HG03342 (cell line): Measurements from ENCODE around the gene GPBAR1.
"Not testable (repeated sequence)": the region's sequence is repeated elsewhere in the genome, so short reads cannot be mapped to it uniquely, and the experiment has no call there.

Experiments used
- ATAC-seq: cut with Tn5 transposase; IDR thresholded peaks from one replicate; pipeline ENCODE4 v1.9.1; 2021; ENCODE audit warnings: mild to moderate bottlenecking, moderate library complexity; ENCODE audit not compliant: unreplicated experiment

GPBAR1 gene

DNA sequence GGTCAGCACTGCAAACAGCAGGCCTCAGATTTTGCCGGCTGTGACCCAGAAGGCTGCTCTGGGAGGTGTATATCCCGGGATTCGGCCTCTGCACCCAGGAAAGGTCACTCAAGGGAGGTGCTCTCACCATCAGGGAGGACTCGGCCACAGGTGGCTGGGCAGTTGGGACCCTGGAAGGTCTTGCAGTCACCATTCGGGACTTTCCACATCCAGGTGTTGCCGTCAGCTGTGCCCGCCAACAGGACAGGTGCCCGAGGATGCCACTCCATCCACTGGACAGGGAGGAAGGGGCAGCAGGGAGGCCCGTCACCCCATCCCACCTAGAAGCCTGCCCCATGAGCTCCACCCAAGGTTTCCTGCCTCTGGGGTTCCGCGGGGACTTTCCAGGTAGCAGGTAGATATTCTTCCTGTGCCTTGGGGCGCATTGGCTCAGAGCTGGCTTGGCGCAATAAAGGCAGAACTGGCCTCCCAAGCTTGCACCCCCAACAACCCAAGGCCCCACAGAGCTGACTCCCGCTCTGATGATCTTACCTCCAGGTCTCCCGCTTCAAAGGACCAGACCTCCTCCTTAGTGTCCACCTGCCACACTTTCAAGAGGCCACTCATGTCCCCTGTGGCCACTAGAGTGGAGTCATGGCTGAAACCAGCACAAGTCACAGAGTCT, 5.6 kb downstream of the GPBAR1 start:
- no peak for ATAC-seq

DNA sequence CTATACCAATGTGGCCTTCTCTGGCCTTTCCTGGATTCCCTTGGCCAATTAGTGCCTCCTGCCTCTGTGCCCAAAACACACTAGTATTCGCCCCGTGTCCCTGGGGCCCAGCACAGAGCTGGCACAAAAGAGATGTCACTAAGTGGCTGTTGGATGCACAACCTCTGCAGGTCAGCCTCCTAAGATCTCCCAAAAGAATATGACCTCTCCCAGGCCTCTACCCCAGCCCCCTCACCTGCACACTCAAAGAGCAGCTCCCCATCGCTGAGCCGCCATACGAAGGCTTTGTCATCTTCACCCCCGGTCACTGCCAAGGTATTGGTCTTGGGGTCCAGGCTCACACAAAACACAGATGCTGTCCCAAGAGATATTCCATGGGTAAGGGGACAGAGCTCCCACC, 6.4 kb downstream of the GPBAR1 start:
- ATAC-seq: no peak

DNA sequence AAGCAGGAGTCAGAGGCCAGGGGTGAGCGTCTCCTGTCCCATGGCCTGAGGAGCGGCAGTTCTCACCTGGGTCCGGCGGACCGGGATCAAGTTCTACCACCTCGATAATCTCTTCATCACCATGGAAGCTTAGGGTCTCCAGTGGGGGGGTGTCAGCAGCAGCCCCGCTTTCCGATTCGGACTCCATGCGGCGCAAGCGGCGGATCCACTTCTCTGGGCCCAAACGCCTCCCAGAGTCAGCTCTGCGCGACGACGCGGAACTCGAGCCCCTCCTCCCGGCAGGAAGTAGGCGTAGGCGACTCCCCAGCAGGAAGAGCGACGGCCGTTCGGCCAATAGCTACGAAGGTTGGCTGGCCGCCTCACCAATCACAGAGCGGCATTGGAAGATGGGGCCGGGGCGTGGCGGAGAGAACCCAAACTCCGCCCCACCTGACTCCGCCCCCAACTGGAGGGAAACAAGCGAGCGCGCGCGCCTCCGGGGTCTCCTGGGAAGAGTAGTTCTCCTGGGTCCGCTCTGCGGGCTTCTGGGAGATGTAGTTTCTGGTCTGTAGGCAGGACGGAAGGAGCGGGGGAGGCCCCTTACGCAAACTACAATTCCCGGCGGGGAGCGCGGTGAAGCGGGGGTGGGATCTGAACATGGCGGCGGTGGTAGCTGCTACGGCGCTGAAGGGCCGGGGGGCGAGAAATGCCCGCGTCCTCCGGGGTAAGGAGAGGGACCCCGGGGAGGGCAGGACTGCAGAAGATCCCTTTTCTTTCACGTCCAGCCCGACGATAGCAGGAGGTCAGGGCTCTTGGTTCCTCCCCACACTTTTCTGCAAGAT, 9.3 kb downstream of the GPBAR1 start, which contains the start of the genes AAMP and PNKD:
Gene AAMP (minus strand): TSS at position 238 of the 821 bp plus-strand sequence. CDS start 51 bp downstream, at position 187.
Gene PNKD (plus strand): TSS at position 620 of the 821 bp plus-strand sequence. CDS start 17 bp downstream, at position 637.
- ATAC-seq: peak; percentile 87

DNA sequence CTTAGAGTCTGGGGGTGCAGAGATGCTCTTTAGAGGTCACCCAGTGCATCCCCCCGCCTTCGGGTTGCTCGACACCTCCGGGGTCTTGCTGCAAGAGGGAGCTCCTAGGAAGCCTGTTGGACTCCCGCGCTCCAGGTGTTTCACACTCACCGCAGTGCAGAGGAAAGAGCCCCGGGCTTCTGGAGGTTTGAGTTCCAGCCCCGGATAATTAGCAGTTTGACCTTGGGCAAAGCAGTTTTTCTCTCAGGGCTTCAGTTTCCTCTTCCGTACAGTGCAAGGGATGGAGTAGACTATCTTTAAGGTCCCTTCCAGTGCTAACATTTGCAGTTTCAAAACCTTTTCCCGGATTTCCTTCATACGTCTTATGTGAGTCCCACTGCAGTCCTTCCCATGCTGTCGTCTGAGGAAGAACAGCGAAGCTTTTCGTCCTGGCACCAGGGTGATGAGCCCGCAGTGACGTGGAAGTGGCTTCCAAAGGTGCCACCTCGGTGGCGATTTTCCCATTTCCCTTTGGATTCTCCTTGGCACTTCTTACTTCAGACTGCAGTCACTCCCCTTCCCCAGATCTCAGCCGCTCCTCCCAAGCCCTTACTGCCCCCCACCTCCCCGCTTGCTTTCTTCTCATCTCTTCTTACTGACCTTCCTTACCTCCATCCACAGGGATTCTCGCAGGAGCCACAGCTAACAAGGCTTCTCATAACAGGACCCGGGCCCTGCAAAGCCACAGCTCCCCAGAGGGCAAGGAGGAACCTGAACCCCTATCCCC, 10.1 kb downstream of the GPBAR1 start:
- ATAC-seq: no peak

DNA sequence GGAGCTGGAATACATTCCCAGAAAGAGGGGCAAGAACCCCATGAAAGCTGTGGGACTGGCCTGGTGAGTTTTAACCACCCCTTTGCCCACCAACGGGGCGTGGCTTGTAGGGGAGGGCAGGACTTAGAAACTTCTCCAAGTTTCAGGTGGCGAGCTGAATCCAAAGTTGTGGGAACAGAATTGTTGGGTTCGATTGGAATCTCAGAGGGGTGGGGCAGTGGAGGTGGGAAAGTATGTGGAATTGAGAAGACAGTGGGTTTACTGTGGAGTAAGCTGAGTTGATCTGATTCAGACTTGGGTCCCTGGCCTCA, 10.6 kb downstream of the GPBAR1 start:
- no peak for ATAC-seq

DNA sequence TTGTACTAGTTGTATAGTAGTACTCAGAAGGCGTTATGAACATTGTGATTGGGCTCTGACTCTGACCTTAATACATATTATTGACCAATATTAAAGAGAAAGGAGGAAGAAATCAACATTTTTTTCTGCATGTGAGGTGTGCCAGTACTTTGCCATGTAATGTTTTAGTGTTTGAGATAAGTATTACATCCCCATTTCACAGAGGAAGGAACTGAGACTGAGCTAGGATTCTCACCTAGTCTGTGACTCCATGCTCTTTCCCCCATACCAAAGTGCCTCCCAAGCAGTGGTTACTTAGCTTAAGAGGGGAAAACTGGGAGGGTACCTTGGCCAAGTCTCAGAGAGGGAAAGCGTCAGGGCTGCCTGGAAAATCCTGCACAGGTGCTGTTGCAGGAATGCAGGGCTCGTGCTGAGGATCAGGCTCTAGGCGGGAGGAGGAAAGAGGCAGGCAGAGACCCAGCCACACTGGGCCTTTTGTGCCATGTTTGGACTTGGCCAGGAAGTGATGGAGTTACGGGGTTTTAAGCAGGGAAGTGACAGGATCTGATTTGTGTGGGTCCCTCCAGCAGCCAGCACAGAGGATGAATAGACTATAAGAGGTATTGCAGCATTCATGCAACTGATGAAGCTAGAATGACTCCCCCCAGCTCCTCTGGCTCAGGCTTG, 11.2 kb downstream of the GPBAR1 start:
- ATAC-seq: no peak

DNA sequence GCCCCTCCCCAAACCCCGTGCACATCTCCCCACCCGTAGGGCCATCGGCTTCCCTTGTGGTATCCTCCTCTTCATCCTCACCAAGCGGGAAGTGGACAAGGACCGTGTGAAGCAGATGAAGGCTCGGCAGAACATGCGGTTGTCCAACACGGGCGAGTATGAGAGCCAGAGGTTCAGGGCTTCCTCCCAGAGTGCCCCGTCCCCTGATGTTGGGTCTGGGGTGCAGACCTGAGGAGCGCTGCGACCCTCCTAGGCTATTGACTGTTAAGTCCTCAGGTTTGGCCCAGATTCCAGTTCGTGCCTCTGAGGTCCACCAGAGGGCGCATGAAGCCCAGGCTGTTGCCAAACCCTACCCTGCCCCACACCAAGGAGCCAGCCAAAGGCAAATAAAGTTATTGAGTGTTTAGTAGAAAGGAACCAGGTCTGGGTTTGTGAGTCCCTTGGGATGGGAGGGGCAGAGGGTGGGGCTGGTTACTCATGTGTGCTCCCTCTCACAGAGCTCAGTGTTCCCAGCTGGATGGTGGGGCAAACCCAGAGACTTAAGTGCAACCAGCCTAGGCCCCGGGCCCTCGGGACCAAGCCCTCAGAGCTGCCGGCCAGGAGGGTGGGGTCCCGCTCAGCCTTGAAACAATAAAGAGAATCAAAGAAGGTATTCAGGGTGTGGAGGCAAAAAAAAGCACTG, 11.9 kb downstream of the GPBAR1 start:
- ATAC-seq: peak; percentile 23

DNA sequence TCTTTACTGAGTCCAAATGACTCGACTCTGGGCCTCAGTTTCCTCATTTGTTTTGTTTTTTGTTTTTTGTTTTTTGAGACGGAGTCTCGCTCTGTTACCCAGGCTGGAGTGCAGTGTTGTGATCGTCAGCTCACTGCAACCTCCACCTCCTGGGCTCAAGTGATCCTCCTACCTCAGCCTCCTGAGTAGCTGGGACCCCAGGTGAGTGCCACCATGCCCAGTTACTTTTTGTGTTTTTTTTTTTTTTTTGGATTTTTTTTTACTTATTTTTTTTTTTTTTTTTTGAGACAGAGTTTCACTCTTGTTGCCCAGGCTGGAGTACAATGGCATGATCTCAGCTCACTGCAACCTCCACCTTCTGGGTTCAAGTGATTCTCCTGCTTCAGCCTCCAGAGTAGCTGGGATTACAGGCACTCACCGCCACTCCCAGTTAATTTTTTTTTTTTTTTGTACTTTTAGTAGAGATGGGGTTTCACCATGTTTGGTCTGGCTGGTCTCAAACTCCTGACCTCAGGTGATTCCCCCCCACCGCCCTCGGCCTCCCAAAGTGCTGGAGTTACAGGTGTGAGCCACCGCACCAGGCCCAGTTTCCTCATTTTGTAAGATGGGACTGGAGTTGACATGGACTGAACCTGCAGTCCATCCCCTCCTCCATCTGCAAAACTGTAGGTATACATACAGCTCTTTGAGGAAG, 12.5 kb downstream of the GPBAR1 start:
- ATAC-seq: not testable (repeated sequence)

DNA sequence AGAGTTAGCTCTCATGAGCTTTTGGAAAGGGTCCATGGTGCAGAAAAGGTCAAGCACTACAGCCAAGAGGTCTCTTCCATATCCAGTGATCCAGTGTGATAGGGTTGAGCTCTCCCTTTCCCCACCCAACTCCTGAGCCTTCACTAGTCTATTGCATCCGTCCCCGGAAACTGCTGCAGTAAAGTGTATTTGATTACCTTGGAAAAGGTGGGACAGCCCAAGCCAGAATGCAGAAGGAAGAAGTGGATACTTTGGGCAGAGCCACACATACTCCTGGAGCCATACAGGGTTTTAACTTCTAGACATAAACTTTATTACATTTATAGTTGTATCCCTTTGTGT, 13.1 kb downstream of the GPBAR1 start:
- ATAC-seq: no peak

DNA sequence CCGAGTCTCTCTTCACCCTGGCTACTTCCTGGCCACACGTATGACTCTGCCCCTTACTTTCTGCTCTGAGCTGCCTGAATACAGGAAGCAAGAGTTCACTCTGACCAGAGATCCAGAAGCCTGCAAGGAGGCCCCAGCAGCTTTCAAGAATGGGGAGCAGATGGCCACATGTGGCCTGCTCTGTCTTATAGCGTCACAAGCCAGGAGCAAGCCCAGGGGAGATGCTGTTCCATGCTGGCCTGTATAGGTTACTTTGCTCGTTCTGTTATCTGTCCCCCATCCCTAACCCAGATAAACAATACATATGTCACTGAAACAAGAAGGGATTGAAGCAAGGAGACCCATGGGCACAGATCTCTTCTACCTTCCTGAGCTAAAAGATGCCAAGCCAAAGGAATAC, 13.8 kb downstream of the GPBAR1 start:
- no peak for ATAC-seq

DNA sequence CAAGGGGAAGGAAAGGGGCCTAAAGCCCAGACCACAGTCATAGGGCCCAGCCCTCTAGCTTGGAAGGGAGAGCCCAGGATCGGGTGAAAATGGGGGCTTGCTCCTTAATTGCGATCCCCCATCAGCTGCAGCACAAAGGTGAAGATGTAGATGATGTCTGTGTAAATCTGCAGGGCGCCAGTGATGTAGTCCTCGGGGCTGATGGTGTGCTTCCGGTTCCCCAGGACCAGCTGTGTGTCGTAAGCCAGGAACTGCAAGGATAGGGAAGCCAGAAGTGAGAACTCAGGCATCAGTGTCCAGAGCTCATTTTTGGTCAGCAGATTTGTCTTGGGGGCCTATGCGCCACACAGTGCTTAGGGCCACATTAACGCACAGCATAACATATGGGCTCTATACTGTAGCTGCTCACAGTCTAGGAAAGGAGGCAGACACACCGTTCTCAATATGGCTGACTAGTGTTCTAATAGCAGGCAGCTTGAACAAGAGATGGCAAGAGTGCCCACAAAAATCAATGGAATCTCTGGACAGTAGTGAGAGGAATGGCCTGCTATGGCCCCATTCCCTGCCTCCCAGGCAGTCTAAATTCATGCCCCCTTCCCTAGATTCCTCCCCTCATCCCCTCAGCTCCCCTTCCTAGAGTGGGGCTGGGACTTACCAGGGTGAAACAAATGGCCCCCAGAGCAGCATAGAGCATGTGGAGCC, 14.7 kb downstream of the GPBAR1 start:
- no peak for ATAC-seq

DNA sequence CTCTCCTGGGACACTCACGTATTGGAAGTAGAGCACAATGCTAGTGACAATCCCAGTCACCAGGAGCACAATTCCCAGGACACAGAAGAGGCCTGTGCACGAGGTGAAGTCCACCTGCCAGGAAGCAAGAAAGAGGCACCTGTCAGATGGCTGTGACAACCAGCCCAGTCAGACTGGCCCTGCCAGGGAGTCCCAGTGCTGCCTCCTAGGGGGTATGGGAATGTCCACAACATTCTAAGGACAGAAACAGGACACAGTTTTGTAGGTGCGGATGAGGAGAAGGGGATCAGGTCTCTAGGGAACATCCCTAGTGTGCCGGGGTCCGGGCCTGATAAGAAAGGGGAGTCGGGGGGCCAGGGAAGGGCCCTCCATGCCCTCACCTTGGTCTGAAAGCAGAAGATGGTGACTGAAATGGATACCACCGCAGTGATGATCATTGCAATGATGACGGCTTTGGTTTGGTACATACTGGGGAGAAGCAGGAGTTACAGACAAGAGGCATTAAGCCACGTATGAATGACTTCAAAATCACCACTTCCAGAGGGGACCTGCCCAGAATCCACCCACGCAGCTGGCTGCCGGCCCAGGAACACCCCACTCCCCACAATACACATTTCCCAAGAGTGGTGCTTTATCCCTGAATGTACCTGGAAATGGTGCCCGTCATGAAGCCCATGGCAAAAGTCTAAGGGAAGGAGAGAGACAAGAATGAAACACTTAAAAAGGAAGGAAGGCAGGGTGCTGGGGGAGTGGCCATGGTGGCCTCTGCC, 16.4 kb downstream of the GPBAR1 start:
- ATAC-seq: no peak

DNA sequence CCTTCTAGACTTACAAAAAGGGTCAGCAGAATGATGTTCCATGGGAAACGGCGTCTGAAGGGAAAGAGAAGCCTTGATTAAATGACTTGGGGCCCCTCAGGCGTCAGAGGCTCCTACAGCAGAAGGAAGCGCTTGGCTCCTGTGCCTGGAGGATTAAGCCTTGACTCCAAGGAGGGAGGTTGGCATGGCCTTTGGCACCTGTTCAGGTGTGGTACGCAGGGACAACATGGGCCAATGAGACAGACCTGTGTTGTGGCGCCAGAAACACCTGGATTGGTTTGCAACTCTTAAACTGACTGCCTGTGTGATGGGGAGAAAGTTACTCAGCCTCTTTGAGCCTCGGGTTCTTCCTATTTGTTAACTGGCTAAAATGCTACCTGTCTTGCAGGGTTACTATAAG, 17.1 kb downstream of the GPBAR1 start:
- no peak for ATAC-seq

DNA sequence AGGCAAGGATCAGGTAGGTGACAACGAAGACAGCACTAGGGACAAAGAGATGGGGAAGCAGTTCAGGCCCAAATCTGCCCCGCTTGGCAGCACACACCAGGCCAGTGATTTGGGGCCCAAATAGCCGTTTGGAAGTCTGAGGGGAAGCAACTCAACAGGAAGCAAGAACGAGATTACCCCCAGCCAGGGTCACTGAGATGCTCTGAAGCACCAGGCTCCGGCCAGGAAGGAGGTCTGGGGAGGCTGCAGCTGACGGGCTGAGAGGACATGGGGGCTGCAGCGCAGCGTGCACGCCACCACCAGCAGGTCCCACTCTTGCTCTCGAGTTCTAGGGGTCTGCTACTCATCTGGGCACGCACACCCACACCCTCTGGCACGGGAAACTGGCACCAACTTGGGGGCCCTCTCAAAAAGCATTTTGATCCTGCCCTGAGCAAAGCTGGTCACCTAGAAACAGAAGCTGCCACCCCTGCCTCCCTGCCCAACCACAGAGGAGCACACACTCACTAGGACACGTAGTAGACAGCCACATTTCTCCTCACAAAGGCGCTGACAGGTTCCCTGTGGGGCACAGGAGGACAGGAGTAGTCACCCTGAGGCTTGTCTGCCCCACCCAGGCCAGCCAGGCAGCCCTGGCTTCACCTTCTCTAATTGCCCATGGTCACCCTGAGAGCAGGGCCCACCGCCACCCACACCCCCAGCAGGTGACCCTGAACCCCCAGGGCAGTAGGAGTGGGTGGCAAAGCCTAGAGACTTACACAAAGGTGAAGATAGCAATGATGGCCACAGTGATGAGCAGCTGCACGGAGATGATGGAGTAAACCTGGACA, 17.9 kb downstream of the GPBAR1 start:
- ATAC-seq: no peak

DNA sequence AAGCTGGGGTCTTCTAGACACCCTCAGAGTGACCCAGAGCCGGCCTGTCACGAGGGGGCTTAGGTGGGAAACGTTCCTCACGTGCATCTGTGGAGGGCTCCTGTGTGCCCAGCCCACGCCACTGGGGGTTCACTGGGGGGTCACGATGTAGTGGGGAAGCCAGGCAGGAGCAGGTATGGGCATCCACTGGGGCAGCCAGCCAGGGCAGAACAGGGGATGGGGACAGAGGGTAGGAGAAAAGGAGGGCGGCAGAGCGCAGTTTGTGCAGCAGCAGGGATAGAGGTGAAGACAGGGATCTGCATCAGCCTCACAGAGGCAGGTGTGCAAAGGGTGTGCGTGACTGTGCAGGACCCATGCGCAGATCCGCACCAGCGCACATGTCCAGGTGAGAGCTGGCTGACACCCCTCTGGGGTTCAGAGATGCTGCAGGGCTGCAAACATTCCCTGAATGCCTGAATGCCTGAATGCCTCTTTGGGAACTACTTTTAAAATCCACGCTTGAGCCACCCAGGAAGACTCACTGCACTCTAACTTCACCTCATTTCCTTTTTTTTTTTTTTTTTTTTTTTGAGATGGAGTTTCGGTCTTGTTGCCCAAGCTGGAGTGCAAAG, 19.6 kb downstream of the GPBAR1 start:
- ATAC-seq: no peak

DNA sequence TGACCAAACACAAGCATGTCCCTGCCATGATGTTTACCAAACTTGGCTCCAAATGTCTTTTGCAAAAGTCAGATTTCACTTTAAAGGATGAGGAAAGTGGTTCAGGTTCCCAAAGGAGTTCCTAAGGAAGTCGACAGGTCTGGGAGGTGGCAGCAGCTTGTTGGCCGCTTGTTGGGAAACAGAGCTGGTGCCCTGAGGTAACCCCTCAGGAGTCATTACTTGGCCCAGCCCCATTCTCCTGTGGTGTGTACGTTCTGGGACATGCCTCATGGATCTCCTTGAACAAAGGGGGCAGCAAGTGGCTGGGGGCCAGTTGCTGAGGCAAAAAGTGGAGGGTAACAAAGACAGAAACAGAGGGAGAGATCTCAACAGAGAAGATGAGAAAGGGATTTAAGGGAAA, 20.6 kb downstream of the GPBAR1 start:
- no peak for ATAC-seq

DNA sequence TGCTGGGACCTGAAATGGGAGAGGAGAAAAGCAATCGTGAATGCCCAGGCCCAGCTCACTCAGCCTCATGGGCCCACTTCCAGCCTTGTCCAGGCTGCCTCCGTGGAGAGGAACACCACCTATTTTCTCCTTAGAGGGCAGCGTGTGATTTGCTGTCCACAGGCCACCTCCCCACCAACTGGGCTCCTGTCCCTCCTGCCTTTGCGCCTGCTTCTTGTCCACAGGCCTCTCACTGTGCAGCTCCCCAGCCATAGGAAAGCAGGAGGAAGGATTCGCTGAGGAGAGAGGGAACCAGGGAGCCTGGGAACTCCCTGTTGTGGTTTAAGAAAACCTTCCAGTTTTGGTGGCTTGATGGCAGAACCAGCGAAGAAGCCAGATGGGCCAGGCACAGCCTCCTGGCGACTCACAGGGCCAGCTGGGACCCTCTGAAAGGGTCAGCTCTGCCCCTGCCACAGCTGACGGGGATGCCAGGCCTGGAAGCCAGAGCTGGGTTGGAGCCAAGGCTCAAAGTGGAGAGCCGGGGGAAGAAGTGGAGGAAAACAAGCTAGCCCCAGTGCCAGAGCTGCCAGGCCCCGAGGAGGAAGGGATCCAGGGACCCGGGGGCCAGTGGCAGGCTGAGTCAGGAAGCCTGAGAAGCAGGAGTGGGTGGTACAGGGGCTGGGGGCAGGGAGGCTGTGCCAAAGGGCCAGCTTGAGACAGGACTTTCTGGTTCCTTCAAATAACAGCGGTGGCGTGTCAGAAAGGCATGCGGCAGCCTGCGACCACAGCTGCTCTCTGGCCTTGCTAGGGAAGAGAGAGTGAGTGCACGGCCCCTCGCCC, 21.6 kb downstream of the GPBAR1 start:
- ATAC-seq: no peak
